Tibial nerve (tissue), 4 donors: ENCODE measurements around the gene TBC1D3E. TPM values are rescaled to one million over a fixed set of nuclear protein-coding genes. Genes with fewer than 3 reads are reported as not detected.
"Not testable (repeated sequence)": the region's sequence is repeated elsewhere in the genome, so short reads cannot be mapped to it uniquely, and the experiment has no call there.

Experiments used
- DNase-seq, 2 donors: peaks; one replicate each; pipeline ENCODE4 v3.0.0-alpha.2; 2019; ENCODE audit warnings: low spot score in 2 of 2
- H3K27ac ChIP-seq, 4 donors: fragments of 200-600 bp; sonication (generic) in 3 of 4; one replicate each; pipeline ENCODE4 v1.5.1; 2017 to 2019; ENCODE audit warnings: mild to moderate bottlenecking in 1 of 4
- H3K27me3 ChIP-seq, 2 donors: fragments of 200-600 bp; sonication (generic) in 1 of 2; one replicate each; pipeline versions ENCODE4 v1.5.1 to v1.6.0; 2017 to 2019
- H3K36me3 ChIP-seq, 3 donors: fragments of 200-600 bp; sonication (generic); one replicate each; pipeline ENCODE4 v1.5.1; 2018 to 2019
- H3K4me1 ChIP-seq, 4 donors: fragments of 200-600 bp; sonication (generic) in 3 of 4; one replicate each; pipeline ENCODE4 v1.5.1; 2017 to 2019
- H3K4me3 ChIP-seq, 4 donors: fragments of 200-600 bp; sonication (generic) in 3 of 4; one replicate each; pipeline ENCODE4 v1.5.1; 2017 to 2019; ENCODE audit warnings: mild to moderate bottlenecking in 1 of 4, moderate library complexity in 1 of 4
- H3K9me3 ChIP-seq, 4 donors: fragments of 200-600 bp; sonication (generic) in 3 of 4; one replicate each; pipeline ENCODE4 v1.5.1; 2017 to 2019
- WGBS, 2 donors: methylation state at CpG; one replicate each; pipeline ENCODE4 v1.1.5; 2018; 5-methylcytosine and 5-hydroxymethylcytosine counted together
- small RNA-seq: library from RNA; depleted of rRNA; stranded (forward); fragments of <200 nt; gene quantifications from one replicate; pipeline ENCODE3, GENCODE V24; 2016
- total RNA-seq, 4 donors: library from RNA; depleted of rRNA; stranded (reverse); fragments of >200 nt; gene quantifications; one replicate each; pipeline ENCODE4 v1.1.0, GENCODE V29; 2016

The TBC1D3E gene
- not detected for total RNA-seq

- WGBS, 2 donors, result no CpG with 5 or more reads among the region's 9 CpGs
- not testable (repeated sequence) for H3K27ac ChIP-seq
These were observed at the start of gene TBC1D3E for GRCh38 chr17:38127651-38128050. TSS of gene TBC1D3E (plus strand) at chr17:38127951. CDS start at chr17:38129496, 1,545 bp downstream.

GRCh38 chr17:38087344-38087743 lies 40.4 kb upstream of the TBC1D3E start:
- H3K4me1 ChIP-seq, H3K36me3 ChIP-seq, H3K27me3 ChIP-seq, H3K27ac ChIP-seq, DNase-seq, H3K4me3 ChIP-seq, H3K9me3 ChIP-seq: not testable (repeated sequence)
- WGBS, 2 donors, result no CpG with 5 or more reads among the region's 1 CpG

More at GRCh38 chr17:38127651-38128050, at the start of gene TBC1D3E:
- not testable (repeated sequence) for H3K36me3 ChIP-seq, H3K4me1 ChIP-seq, H3K9me3 ChIP-seq, H3K27me3 ChIP-seq, H3K4me3 ChIP-seq, DNase-seq

- H3K27me3 ChIP-seq, H3K27ac ChIP-seq, H3K4me1 ChIP-seq, DNase-seq, H3K36me3 ChIP-seq, H3K4me3 ChIP-seq, H3K9me3 ChIP-seq: not testable (repeated sequence)
- 100% methylated on average over 5 of the region's 10 CpGs; no CpG with 5 or more reads in 1 of the 2 donors for WGBS, 2 donors
These were observed 39.6 kb upstream of the TBC1D3E start for GRCh38 chr17:38088120-38088519.

- no CpG with 5 or more reads among the region's 2 CpGs for WGBS, 2 donors
- not testable (repeated sequence) for DNase-seq
These were observed 33.6 kb upstream of the TBC1D3E start for GRCh38 chr17:38094059-38094694.

GRCh38 chr17:38099262-38099661 lies 28.5 kb upstream of the TBC1D3E start:
- DNase-seq, H3K4me3 ChIP-seq, H3K36me3 ChIP-seq, H3K4me1 ChIP-seq, H3K9me3 ChIP-seq, H3K27ac ChIP-seq, H3K27me3 ChIP-seq: not testable (repeated sequence)
- WGBS, 2 donors, result no CpG with 5 or more reads among the region's 1 CpG

More at GRCh38 chr17:38094059-38094694, 33.6 kb upstream of the TBC1D3E start:
- not testable (repeated sequence) for H3K27ac ChIP-seq, H3K36me3 ChIP-seq, H3K9me3 ChIP-seq, H3K4me3 ChIP-seq, H3K4me1 ChIP-seq, H3K27me3 ChIP-seq

- H3K36me3 ChIP-seq, H3K4me1 ChIP-seq, DNase-seq, H3K27me3 ChIP-seq, H3K9me3 ChIP-seq, H3K4me3 ChIP-seq, H3K27ac ChIP-seq: not testable (repeated sequence)
- no CpG with 5 or more reads among the region's 1 CpG for WGBS, 2 donors
These were observed 7.9 kb upstream of the TBC1D3E start for GRCh38 chr17:38119829-38120228.

- H3K4me1 ChIP-seq, H3K4me3 ChIP-seq, H3K27ac ChIP-seq, H3K27me3 ChIP-seq, H3K9me3 ChIP-seq, H3K36me3 ChIP-seq: not testable (repeated sequence)
- DNase-seq, result peak in 1 of 2 donors; percentile 7
- WGBS, 2 donors, result 93% methylated on average over 8 of the region's 16 CpGs; no CpG with 5 or more reads in 1 of the 2 donors
These were observed 7.1 kb downstream of the TBC1D3E start for GRCh38 chr17:38134860-38135259.

Small RNAs within 50 kb of the gene (small RNA-seq; reads per million reads assigned to genes)
- gene RF00019 (not detected), gene RNA5SP526 (not detected)

Other genes starting within 250 kb of the TBC1D3E start
- not detected for gene TBC1D3K, start 203.5 kb upstream of the TBC1D3E start, total RNA-seq
- 10 to 100 TPM; 12.0 to 21.6 (median 15.6) TPM for gene TBC1D3L, start 138.9 kb upstream of the TBC1D3E start, total RNA-seq
- gene TBC1D3D, start 124.0 kb upstream of the TBC1D3E start, total RNA-seq, result not detected
- gene TBC1D3C, start 59.3 kb upstream of the TBC1D3E start, total RNA-seq, result not detected
- not detected for gene TBC1D3, start 64.6 kb downstream of the TBC1D3E start, total RNA-seq
- 10 to 100 TPM; 17.4 to 29.3 (median 24.2) TPM for gene MRPL45, start 169.2 kb downstream of the TBC1D3E start, total RNA-seq
- gene GPR179, start 216.0 kb downstream of the TBC1D3E start, total RNA-seq, result under 1 TPM in 3 of 4 donors, not detected in 1; 0.21 to 0.78 (median 0.44) TPM
- gene SOCS7, start 223.9 kb downstream of the TBC1D3E start, total RNA-seq, result 10 to 100 TPM; 14.7 to 26.4 (median 17.8) TPM